Measurements from ENCODE around the gene STEAP3.

The STEAP3 gene

DNA sequence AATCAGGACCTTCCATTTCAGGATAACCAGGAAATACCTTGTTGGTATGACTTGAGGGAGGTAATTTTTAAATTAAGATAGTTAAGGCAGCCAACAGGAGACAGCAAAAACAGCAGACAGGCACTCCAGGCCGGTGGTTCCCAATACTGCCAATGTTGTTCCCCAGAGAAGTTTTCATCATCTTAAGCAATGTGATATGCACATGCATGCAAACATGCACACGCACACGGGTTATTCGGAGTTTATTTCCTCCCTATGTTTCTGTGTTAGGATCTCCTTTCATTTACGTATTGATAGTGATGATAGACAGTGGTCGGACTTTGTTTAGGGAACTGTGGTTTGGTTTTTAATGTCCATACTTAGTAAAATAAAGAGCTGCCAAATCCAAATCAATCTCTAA, 55.3 kb downstream of the STEAP3 start:
- H3K36me3 ChIP-seq (ENCODE audit: insufficient read depth, low read length), result no peaks in the 10 kb centered on the region
- no peak overlapping the region for H3K4me3 ChIP-seq
- H3K27ac ChIP-seq, result no peak overlapping the region
- TF ChIP-seq POLR2AphosphoS5 (IDR thresholded peaks at IDR 0.05; ENCODE audit: borderline replicate concordance, low read depth, low read length), result no peak
- TF ChIP-seq EZH2 (IDR thresholded peaks at IDR 0.05), result no peak
- no peak for TF ChIP-seq FOXP2 (optimal IDR thresholded peaks at IDR 0.05; ENCODE audit: control extremely low read depth, extremely low read length, insufficient read depth)
- no peak overlapping the region for H3K9ac ChIP-seq (ENCODE audit: insufficient read length)
- no peaks in the 10 kb centered on the region for H3K9me3 ChIP-seq (ENCODE audit: low read depth, low read length)
- no peak for DNase-seq (ENCODE audit: low read depth, low spot score)

DNA sequence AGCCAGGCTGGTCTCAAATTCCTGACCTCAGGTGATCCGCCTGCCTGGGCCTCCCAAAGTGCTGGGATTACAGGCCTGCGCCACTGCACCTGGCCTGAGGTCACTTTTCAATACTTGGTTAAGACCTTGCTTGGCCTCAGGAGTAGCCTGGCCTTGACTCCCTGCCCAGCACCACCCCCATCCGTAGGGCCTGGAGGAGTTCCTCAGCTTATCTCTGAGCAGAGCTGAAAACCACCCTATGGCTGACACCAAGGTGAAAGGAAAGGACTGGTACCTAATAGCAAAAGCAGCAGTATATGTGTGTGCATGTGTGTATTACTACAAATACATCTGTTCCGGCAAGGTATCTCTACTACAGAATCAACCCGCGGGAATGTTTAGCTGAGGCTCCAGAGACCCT, 56.0 kb downstream of the STEAP3 start:
- no peak overlapping the region for H3K27ac ChIP-seq
- no peak overlapping the region for H3K4me3 ChIP-seq
- H3K9me3 ChIP-seq (ENCODE audit: low read depth, low read length), result no peaks in the 10 kb centered on the region
- no peak for DNase-seq (ENCODE audit: low read depth, low spot score)
- H3K36me3 ChIP-seq (ENCODE audit: insufficient read depth, low read length), result no peaks in the 10 kb centered on the region
- H3K9ac ChIP-seq (ENCODE audit: insufficient read length), result no peak overlapping the region
- TF ChIP-seq EZH2 (IDR thresholded peaks at IDR 0.05) (no peak), POLR2AphosphoS5 (IDR thresholded peaks at IDR 0.05; ENCODE audit: borderline replicate concordance, low read depth, low read length) (no peak), FOXP2 (optimal IDR thresholded peaks at IDR 0.05; ENCODE audit: control extremely low read depth, extremely low read length, insufficient read depth) (no peak)

DNA sequence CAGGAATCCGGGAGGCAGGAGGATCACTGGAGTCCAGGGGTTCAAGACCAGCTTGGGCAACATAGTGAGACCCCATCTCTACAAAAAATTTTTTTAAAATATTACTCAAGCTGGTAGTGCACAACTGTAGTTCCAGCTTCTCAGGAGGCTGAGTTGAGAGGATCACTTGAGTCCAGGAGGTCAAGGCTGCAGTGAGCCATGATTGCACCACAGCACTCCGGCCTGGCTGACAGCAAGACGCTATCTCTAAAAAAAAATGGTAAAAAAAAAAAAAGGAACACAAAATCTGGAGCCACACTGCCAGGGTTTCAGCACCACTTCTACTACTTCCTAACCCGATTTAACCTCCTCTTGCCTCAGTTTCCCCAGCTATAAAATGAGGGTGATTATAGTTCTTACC, 57.0 kb downstream of the STEAP3 start:
- DNase-seq (ENCODE audit: low read depth, low spot score), result no peak
- Histone ChIP-seq H3K27ac (no peak overlapping the region), H3K4me3 (no peak overlapping the region), H3K36me3 (ENCODE audit: insufficient read depth, low read length) (no peaks in the 10 kb centered on the region), H3K9ac (ENCODE audit: insufficient read length) (no peak overlapping the region), H3K9me3 (ENCODE audit: low read depth, low read length) (no peaks in the 10 kb centered on the region)
- TF ChIP-seq POLR2AphosphoS5 (IDR thresholded peaks at IDR 0.05; ENCODE audit: borderline replicate concordance, low read depth, low read length), result no peak
- no peak for TF ChIP-seq FOXP2 (optimal IDR thresholded peaks at IDR 0.05; ENCODE audit: control extremely low read depth, extremely low read length, insufficient read depth)
- no peak for TF ChIP-seq EZH2 (IDR thresholded peaks at IDR 0.05)

DNA sequence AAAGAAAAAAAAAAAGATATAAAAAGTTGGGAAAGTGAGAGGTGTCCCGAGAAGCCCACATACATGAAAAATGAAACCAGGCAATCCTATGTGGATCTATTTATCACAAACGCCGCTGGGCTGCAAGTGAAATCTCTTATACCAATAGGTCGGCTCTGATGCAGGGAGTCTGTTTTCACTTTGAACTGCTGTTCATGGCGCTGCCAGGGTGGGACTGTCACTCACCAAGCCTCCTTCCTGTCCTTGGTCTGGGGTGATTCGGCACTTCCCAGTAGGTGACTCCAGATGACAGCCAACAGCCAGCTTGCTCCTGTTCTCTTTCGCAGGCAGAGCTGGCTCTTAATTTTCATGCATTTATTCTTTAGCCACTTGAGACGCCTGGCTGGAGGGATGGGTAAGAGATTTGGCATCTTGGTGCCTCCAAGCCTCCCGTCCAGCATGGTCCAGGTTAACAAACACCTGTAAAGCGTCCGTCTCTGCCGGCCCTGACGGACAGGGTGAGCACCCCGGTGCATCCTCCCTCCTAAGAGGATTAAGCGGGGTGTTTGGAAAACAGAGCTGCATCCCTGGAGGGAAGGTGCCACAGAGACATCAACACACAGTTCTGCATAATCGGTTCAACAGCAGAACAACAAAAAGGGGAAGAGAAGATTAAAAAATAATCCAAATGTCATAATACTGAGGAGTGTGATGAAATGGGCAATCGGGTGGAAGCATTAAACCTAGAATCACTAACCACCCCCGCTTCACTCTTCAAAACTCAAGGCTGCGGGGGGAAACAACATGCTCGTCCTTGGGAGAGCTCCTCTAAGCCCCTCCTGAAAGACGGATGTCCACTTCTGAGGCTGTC, 58.7 kb downstream of the STEAP3 start:
- Histone ChIP-seq H3K4me3 (no peak overlapping the region), H3K27ac (no peak overlapping the region), H3K36me3 (ENCODE audit: insufficient read depth, low read length) (no peaks in the 10 kb centered on the region), H3K9ac (ENCODE audit: insufficient read length) (no peak overlapping the region), H3K9me3 (ENCODE audit: low read depth, low read length) (no peaks in the 10 kb centered on the region)
- TF ChIP-seq FOXP2 (optimal IDR thresholded peaks at IDR 0.05; ENCODE audit: control extremely low read depth, extremely low read length, insufficient read depth) (no peak), POLR2AphosphoS5 (IDR thresholded peaks at IDR 0.05; ENCODE audit: borderline replicate concordance, low read depth, low read length) (no peak), EZH2 (IDR thresholded peaks at IDR 0.05) (no peak)
- DNase-seq (ENCODE audit: low read depth, low spot score), result no peak

DNA sequence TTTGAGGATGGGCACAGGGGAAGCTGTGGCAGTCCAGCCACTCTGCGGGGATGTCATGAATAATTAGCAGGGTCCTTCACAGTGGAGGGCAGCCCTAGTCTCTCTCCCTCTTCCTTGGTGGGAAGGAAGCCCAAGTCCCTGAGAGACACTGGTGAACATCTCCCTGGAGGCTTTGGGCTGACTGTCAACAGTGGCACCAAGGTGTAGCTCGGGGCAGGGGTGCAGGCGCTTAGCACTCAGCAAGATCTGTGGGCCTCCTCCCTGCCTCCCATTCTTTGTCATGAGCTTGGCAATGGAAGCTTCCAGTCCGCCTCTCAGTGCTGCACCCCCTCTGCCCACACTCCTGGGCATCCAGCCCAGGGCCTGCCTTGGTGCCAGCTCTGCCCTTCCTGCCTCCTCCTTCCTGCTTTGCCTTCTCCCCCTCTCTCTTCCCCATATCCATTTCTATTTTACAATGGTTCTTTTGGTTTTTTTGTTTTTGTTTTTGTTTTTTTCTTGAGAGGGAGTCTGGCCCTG, 59.4 kb downstream of the STEAP3 start:
- TF ChIP-seq POLR2AphosphoS5 (IDR thresholded peaks at IDR 0.05; ENCODE audit: borderline replicate concordance, low read depth, low read length) (no peak), FOXP2 (optimal IDR thresholded peaks at IDR 0.05; ENCODE audit: control extremely low read depth, extremely low read length, insufficient read depth) (no peak), EZH2 (IDR thresholded peaks at IDR 0.05) (no peak)
- Histone ChIP-seq H3K9me3 (ENCODE audit: low read depth, low read length) (no peaks in the 10 kb centered on the region), H3K27ac (no peak overlapping the region), H3K9ac (ENCODE audit: insufficient read length) (no peak overlapping the region), H3K36me3 (ENCODE audit: insufficient read depth, low read length) (no peaks in the 10 kb centered on the region), H3K4me3 (no peak overlapping the region)
- no peak for DNase-seq (ENCODE audit: low read depth, low spot score)

DNA sequence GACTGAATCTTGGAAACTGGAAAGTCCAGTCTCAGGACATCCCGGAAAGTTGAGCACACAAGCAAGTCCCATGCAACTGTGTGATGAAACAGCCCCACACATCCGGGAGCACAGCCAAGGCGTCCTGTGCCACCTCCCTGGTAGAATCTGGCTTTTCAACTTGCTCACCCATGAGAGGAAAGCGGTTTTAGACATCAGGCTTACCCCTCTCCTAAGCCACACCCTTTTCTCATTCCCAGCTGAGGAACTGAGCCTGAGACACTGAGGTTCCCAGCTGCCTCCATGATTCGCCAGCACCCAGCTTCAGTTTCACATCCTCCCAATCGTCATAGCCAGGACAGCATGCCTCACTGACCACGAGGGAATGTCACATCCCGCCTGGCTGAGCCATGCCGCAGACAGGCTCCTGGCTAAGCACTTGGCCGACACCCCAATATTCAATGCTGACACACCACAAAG, 60.3 kb downstream of the STEAP3 start:
- H3K27ac ChIP-seq, result no peak overlapping the region
- no peaks in the 10 kb centered on the region for H3K9me3 ChIP-seq (ENCODE audit: low read depth, low read length)
- no peaks in the 10 kb centered on the region for H3K36me3 ChIP-seq (ENCODE audit: insufficient read depth, low read length)
- TF ChIP-seq EZH2 (IDR thresholded peaks at IDR 0.05) (no peak), FOXP2 (optimal IDR thresholded peaks at IDR 0.05; ENCODE audit: control extremely low read depth, extremely low read length, insufficient read depth) (no peak), POLR2AphosphoS5 (IDR thresholded peaks at IDR 0.05; ENCODE audit: borderline replicate concordance, low read depth, low read length) (no peak)
- DNase-seq (ENCODE audit: low read depth, low spot score), result no peak
- H3K4me3 ChIP-seq, result no peak overlapping the region
- H3K9ac ChIP-seq (ENCODE audit: insufficient read length), result no peak overlapping the region

DNA sequence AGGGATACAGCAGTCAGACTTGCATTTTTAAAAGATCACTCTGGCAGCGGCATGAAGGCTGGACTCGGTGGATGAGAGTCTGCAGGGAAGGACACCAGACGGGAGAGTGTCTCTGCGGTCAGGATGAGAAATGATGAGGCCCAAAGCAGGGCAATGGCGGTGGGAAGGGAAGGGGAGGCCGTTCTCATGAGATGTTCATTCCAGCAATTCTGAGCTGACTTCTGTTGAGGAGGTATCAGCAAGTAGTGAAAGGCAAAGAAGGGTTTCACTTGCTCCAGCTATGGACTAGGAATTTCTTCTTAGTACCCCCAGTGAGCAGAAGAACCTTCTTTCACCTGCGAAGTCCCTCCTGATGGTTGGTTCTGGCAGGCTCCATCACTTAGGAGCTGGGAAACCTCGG, 63.0 kb downstream of the STEAP3 start:
- no peak overlapping the region for H3K4me3 ChIP-seq
- no peak overlapping the region for H3K27ac ChIP-seq
- no peak for DNase-seq (ENCODE audit: low read depth, low spot score)
- H3K9me3 ChIP-seq (ENCODE audit: low read depth, low read length), result no peaks in the 10 kb centered on the region
- no peak overlapping the region for H3K9ac ChIP-seq (ENCODE audit: insufficient read length)
- no peaks in the 10 kb centered on the region for H3K36me3 ChIP-seq (ENCODE audit: insufficient read depth, low read length)
- no peak for TF ChIP-seq POLR2AphosphoS5 (IDR thresholded peaks at IDR 0.05; ENCODE audit: borderline replicate concordance, low read depth, low read length)
- no peak for TF ChIP-seq FOXP2 (optimal IDR thresholded peaks at IDR 0.05; ENCODE audit: control extremely low read depth, extremely low read length, insufficient read depth)
- TF ChIP-seq EZH2 (IDR thresholded peaks at IDR 0.05), result no peak

DNA sequence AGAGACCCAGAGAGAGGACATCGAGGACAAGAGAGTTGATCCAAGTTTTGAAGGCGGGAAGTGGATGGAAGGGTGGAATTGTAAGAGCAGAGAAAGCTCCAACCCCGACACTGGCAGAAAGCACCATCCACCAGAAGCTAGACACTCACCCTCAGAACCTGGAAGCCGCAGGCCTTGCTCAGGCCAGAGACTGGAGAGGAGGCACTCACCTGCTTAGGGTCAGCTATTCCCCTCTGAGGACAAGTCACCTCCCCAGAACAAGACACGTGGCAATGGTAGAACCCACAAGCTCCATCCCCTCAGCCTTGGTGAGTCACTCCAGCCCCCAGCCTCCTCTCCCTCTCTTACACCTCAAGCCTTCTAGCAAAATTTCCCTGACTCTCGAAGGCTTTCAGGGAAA, 64.9 kb downstream of the STEAP3 start:
- no peak for DNase-seq (ENCODE audit: low read depth, low spot score)

More for the DNA sequence above, 64.9 kb downstream of the STEAP3 start:
- Histone ChIP-seq H3K27ac (no peak overlapping the region), H3K36me3 (ENCODE audit: insufficient read depth, low read length) (no peaks in the 10 kb centered on the region), H3K9me3 (ENCODE audit: low read depth, low read length) (no peaks in the 10 kb centered on the region), H3K9ac (ENCODE audit: insufficient read length) (no peak overlapping the region), H3K4me3 (no peak overlapping the region)
- no peak for TF ChIP-seq EZH2 (IDR thresholded peaks at IDR 0.05)
- TF ChIP-seq POLR2AphosphoS5 (IDR thresholded peaks at IDR 0.05; ENCODE audit: borderline replicate concordance, low read depth, low read length), result no peak
- TF ChIP-seq FOXP2 (optimal IDR thresholded peaks at IDR 0.05; ENCODE audit: control extremely low read depth, extremely low read length, insufficient read depth), result no peak
